22Rv1 (cell line): ENCODE measurements around the gene SERTM2.

ENCODE experiments used
- ZFX ChIP-seq: fragments of 450-650 bp; IDR thresholded peaks from 2 replicates; pipeline ENCODE4 v1.6.1; 2017; ENCODE audit warnings: antibody characterized with exemption, borderline replicate concordance
- TF ChIP-seq, protein P1 (sequence below): fragments of 450-650 bp; IDR thresholded peaks from 2 replicates; pipeline ENCODE4 v1.5.1; 2017; ENCODE audit warnings: mild to moderate bottlenecking

DNA sequence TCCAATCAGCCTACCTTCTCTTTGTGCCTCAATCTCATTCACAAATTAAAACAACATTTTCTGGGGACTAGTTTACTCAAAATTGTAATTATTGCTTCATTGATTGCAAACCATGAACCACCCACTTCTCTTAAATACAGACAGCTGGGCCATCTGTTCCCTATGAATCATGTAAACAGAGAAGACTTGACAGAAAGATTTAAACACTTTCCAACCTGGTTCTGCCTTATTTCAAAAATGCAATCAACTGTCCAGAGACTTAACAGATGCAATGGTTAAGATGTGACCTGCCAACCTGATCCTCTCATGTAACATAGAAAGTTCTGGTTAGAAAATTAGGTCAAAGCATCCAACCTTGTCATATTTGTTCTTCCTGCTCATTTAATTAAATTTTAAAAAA, 20.8 kb upstream of the SERTM2 start:
- TF ChIP-seq, protein P1, sequence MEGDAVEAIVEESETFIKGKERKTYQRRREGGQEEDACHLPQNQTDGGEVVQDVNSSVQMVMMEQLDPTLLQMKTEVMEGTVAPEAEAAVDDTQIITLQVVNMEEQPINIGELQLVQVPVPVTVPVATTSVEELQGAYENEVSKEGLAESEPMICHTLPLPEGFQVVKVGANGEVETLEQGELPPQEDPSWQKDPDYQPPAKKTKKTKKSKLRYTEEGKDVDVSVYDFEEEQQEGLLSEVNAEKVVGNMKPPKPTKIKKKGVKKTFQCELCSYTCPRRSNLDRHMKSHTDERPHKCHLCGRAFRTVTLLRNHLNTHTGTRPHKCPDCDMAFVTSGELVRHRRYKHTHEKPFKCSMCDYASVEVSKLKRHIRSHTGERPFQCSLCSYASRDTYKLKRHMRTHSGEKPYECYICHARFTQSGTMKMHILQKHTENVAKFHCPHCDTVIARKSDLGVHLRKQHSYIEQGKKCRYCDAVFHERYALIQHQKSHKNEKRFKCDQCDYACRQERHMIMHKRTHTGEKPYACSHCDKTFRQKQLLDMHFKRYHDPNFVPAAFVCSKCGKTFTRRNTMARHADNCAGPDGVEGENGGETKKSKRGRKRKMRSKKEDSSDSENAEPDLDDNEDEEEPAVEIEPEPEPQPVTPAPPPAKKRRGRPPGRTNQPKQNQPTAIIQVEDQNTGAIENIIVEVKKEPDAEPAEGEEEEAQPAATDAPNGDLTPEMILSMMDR: no peak
- no peak for TF ChIP-seq ZFX
